Fibroblast of gingiva (primary cell): ENCODE results near the gene NEURL1B.
"Not testable (repeated sequence)": the region's sequence is repeated elsewhere in the genome, so short reads cannot be mapped to it uniquely, and the experiment has no call there.

Experiments
- DNase-seq: peaks from one replicate; pipeline ENCODE4 v3.0.0-alpha.2; 2011; ENCODE audit warnings: low read depth

NEURL1B gene

DNA sequence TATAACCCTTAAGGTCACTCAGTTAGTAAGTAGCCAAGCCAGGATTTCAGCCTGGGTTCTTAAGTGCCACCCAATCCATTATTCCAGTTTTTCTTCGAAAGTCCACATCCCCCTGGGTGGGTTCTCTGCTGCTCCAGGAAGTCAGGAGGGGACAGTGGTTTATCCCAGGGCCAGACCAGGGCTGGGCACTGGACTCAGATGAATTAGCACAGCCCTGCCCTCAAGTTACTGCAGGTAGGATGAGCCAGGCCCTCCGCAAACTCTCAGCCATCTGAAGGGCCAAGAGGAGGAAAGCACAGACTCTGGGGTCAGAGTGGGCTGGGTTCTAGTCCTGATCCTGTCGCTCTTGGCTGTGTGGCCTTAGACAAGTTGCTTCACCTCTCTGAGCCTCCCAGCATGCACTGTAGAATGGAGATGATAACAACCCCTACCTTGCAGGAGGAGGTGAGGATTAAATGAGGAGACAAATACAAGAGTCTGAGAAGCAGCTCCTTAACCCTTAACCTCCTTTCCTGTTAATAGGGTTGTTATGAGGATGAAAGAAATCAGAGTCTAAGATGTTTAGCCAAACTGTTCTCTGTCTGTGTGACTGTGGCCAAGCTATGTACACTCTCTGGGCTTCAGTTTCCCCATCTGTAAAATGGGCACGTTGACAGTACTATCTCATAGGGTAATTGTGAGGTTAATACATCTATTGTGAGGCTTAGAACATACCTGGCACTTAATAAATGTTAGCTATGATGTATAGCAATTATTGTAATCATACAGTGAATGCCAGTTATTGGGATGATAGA lies 6.8 kb upstream of the NEURL1B start:
- DNase-seq, result no peak

DNA sequence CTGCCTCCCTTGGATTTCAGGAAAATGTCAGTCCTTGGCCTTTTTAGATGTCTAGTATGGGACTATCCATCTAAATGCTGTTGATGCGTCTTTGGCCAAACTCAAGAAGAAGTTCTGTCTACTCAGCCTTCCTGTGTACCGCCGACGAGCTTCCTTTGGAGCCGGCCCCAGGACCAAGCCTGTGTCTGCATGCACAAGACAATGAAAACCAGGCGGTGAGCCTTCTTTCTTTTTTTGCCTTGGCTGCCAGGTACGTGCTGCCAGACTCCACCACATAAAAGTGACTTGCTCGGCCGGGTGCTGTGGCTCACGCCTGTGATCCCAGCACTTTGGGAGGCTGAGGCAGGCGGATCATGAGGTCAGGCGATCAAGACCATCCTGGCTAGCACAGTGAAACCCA lies 6.0 kb upstream of the NEURL1B start:
- DNase-seq, result no peak

DNA sequence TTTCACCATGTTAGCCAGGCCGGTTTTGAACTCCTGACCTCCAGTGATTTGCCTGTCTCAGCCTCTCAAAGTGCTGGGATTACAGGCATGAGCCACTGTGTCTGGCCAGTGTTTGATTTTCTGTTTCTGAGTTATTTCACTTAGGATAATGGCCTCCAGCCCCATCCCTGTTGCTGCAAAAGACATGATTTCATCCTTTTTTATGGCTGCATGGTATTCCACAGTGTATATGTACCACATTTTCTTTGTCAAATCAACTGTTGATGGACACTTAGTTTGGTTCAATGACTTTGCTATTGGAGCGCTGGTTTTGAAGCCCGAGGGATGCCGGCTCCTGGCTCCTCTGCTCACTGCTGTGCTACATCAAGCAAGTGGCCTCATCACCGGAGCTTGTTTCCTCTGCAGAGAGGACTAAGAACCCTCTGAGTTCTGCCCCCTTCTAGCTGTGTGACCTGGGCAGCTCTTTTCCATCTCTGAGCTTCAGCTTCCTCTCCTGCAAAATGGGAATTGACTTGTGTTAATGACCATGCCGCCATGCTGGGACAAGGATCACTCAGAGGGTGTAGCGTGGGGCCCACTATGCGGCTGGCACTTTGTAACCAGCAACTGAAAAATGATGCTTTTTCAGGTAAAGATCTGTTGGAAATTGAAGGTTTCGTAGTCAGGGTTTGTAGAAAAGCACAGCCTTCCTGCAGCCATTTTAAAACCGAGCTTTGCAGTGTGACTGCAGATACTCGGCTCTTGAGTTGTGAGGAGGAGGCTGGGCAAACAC lies 4.6 kb upstream of the NEURL1B start:
- no peak for DNase-seq

DNA sequence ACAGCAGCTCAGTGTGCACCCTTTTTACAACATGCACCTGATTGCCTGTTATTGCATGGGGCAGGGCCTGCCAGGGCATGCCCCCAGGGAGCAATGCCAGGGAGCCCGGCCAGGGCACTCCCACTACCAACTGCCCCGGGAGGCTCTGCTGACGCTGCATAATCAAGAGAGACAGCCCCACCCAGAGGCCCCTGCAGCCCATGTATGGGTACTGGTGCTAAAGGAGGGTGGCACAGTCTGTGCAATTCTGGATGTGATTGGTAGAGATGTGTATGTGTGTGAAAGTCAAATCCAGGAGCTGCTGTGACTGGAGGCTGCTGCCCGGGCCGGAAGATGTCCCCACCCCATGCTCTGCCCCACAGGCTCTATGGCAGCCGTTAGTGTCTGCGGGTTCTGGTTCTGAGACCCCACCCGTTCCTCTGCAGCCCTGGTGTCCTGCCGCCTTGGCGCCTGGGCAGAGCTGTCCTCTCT lies 3.9 kb upstream of the NEURL1B start:
- no peak for DNase-seq

GRCh38 chr5:172637740-172638139 lies 3.3 kb upstream of the NEURL1B start:
- DNase-seq, result no peak

DNA sequence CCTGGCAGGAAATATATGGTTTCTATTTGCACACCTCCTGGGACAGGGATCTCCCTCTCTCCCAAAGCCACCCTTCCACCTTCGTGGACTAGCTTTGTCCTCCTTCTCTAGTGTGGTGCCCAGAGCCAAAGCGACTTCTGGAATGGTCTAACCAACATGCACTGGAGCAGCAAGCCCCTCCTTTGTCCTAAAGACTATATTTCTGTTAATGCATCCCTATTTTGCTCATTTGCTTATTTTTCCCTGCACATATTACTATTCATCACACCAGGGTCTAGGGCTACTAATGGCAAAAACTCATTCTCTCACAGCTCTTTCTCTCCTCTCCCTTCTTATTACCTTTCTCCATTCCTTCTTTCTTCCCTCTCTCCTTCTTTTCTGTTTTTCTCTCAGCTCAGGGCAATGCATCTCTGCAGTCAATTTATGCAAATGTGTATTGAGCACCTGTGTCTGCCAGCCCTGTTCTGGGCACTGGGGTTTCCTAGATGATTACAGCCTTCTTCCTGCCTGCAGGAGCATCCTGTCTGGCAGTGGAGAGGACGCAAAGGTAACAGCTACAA lies 2.8 kb upstream of the NEURL1B start:
- no peak for DNase-seq

DNA sequence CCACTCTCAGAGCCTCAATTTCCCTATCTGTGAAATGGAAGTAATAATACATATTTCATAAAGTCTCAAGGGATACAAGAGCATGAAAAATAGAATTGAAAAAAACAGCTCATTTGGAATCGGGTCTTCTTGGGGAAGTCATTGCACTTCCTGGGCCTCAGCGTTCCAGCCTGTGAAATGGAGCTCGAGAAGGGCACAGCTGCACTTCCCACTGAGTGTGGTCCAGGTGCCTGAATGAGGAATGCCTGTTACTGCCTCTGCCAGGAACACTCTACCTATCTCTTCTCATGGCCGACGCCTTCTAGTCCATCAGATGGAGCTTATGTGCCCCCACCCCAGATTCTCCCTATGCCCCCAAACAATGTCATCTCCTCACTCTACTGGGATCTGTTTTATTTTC lies 924 bp upstream of the NEURL1B start:
- no peak for DNase-seq

DNA sequence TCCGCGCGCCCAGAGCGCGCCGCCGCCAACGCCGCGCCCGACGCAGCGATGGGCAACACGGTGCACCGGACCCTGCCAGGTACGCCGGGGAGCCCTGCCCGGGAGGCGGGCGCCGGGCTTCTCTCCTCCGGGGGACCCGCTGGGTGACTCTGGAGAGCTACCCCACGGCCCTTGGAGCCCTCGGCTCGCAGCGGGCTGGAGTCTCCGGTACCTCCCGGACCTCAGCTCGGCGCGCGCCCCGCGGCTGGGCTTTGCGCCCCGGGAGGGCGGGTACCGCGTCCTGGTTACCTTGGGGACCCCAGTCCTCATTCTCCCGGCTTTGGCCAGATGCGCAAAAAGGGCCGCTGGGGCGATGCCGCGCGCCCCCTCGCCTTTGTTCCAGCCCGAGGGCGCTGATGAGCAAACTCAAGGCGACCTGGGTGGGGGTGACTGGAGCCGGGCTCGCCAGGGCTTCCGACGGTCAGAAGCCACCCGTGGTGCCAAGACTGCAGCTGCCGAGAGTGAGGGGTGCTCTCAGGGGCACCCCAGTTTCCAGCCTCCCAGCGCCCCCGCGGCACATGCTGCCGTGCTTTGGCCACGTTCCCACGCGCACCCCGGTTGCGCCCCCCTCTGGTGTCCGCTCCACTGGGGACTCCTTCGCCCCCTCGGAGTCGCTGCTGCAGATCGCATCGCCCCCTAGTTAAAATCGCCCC lies 442 bp downstream of the NEURL1B start:
- no peak for DNase-seq

- DNase-seq, result no peak
Measured at GRCh38 chr5:172642051-172642409, 967 bp downstream of the NEURL1B start.

DNA sequence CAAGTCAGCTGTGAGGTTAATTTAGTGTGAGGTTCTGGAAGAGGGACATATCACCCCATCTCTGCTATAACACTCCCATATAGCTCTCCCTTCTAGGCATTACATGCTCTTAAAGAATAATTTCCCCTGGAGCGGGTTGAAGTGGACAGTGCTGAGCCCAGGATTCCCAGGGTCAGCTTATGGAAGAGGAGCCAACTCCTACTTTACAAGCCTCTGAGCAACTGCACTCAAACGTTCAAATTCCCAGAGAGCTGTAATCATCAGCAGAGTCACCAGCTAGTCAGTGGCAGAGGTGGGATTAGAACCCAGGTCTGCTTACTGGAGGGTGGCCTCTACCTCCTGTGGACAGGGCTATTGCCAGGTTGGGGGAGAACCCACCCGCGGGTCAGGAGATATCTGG lies 1.4 kb downstream of the NEURL1B start:
- no peak for DNase-seq

DNA sequence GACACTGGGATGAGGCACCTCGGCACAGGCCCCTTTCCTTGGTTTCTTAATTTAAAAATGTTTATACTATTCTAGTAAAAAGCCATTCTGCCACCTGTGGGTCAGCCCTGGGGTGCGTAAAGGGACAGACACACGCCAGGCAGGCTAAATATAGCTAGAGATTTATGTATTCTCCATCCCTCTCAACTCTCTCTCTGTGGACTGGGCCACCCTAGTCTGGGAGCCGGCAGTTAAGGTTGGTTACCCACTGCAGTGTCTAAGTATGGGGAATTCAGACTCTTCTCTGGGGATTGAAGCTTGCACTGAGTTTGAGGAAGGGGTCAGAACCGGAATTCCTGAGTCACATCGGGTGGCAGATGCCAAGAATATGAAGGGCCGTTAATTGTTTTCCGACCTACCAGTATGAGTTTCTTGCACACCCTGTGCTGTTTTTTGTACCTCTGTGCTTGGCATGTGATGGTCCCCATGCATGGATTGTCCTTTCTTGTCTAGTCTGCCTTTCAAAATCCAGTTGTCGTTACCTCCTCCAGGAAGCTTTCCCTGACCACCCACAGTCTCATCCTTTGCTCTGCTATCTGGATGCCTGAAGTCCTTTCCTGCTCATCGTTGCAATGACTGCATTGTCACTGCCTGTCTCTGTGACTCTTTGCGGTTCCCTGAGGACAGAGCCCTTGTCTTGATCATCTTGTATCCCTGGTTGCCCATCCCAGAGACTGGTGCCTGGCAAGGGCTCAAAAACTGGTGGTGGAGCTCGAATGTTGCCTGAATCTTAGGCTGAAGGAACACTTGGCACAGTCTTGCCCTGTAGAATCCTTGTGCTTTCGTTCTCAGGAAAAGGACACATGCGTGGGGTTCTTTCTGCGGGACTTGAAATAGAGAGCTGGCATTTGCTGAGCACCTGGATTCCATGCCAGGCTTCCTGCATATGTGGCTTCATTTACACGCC lies 2.1 kb downstream of the NEURL1B start:
- no peak for DNase-seq

GRCh38 chr5:172644266-172644665 lies 3.2 kb downstream of the NEURL1B start:
- no peak for DNase-seq

DNA sequence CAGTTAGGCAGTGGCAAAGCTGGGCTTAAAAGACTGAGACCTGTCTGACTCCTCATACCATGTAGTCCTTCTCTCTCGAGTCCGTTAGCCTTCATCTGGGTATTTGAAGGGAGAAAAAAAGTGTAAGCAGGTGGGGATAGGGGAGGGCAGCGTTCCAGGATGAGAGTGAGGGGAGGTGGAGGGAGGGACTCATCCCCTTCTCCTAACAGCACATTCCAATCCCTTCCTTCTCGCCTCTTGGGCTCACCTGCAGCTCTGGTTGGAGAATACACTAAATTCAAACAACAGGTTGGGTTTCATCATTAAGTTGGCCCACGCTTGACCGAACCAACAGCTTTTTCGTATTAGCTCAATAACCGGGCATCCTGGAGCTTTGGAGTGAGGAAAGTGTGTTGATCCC lies 3.6 kb downstream of the NEURL1B start:
- DNase-seq, result no peak

GRCh38 chr5:172645271-172646055 lies 4.4 kb downstream of the NEURL1B start:
- DNase-seq, result no peak

DNA sequence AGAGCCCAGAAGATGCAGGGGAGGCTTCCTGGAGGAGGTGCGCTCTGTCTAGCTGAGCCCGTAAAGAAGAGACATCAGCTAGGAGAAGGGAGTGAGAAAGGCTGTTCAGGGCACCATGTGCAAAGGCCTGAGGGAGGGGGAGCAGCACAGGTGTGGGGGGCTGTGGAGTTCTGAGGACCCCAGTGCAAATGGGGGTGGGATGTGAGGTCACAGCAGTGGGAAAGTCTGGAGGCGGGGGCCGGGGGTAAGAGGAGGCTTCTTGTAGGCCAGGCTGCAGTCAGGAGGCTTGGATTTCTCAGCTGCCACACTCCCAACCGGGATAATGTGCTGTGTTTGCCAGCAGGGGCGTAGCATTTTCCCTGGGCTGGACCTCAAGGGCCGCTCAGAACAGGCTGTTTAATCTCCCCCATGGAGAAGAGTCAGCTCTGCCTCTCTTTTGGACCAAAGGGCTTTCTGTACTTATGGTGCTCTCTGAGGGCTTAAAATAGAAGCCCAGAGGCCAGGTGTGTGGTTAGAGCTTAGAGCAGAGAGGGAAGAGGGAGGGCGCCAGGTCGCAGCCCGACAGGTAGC lies 5.7 kb downstream of the NEURL1B start:
- no peak for DNase-seq

DNA sequence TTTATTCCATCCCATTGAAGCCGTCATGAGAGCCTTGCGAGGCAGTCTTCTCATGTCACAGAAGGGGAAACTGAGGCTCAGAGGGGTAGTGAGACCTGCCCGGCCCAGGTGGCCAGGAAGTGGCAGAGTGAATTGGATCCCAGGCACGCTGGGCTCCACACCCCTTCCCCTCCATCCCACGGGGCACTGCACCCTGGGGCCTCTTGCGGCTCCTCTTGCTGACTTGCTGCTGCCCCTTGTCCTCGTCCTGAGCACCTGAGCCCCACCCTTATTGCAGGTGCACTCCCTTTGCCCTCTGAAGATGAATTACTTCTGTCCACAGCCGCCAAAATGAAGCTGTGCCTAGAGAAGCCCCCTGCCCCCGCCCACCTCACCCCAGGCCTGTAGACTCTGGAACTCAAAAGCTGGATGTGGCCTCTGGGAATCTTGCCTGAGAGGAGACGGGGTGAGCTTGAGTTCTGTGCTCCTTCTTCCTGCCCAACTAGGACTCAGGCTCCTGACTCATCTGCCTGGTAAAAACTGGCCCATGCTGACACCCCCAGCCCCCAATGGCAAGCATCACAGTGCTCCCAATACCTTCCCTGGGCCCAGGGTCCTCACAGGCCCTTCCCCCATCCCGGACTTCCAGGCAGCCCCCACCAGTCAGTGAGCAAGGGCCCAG lies 6.4 kb downstream of the NEURL1B start:
- no peak for DNase-seq

DNA sequence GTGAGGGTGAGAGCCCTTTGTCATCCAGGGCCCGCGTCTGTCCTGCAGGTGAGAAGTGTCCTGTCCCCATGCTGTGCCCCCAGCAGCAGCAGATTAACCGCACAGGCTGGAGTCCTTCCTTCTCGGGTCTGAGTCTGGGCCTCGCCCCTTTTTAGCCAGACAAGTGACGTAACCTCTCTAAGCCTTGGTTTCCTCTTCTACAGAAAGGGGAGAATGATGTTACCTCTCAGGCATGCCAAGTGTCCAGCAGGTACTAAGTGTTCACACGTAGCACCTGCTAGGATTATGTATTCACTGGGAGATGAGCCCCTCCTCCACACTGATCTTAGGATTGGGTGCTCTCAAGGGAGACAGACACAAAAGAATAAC lies 6.9 kb downstream of the NEURL1B start:
- DNase-seq, result no peak

GRCh38 chr5:172648755-172649154 lies 7.7 kb downstream of the NEURL1B start:
- DNase-seq, result no peak

DNA sequence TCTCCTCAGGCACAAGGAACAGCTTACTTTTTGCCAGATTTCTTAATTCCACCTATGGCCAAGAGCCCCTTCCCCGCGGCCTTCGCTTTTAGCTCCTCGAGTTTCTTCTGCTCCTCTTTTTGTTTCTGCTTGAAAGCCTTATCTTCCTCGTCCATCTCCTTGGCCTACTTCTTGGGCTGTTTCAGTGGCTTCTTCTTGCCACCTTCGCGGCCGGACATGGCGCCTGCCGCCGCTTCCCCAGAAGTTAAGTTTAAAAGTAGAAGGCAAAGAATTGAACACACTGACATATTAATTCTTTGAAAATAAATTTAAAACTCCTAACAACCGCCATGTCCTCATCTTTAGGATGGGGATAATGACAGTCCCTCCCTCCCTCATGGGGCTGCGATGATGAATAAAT lies 15.4 kb downstream of the NEURL1B start:
- DNase-seq, result not testable (repeated sequence)
